ENCODE results near the gene ZNF320. TPM values are rescaled to one million over a fixed set of nuclear protein-coding genes. Genes with fewer than 3 reads are reported as not detected.
"Not testable (repeated sequence)": the region's sequence is repeated elsewhere in the genome, so short reads cannot be mapped to it uniquely, and the experiment has no call there.

The ZNF320 gene
- 10 to 100 TPM in 3 of 4 donors, 1 to 10 TPM in 1; 1.5 to 32.4 (median 20.1) TPM for total RNA-seq

DNA sequence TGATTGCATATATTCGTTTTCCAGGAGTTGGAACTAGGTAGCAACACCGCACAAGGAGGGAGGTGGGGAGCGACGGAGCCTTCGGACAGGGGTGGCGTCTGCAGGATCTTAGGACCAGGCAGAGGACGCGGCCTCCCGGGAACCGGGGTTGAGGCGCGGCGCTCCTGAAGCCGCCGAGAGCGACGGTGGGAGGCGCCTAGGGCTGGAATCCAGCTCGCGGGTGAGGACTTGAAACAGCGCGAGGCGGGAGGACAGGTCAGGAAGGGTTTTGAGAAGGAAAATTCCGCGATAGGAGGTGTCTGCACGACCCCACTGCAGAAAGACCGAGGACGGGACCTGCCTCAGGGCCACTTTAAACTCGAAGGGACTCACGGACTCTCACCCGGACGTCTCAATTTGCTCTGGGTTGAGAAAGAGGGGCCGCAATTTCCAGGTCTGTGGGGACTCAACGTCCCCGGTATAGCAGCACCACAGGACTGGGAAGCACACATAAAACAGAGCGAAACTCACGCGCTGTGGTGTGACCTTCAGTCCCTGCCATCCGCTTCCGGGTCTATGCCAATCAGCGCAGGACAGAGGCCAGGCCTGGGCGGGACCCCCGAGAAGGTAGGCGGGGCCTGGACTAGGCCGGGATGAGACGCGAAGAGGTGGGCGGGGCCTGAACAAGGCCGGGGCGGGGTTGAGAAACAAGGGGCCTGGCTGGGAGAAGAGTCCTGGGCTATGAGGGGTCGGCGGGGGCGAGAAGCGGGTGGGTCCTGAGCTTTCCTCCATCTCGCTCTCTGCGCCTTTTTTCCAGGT, at the start of gene ZNF320:
ZNF320 (minus strand) TSS at position 498 of the 798 bp plus-strand sequence. CDS start 7,380 bp downstream, outside the sequence.
- TF ChIP-seq EP300 (IDR thresholded peaks at IDR 0.05) (peak; percentile 45 to 85), POLR2A (IDR thresholded peaks at IDR 0.05) (peak in 1 of 2 donors; percentile 52)
- TF ChIP-seq, protein P1, sequence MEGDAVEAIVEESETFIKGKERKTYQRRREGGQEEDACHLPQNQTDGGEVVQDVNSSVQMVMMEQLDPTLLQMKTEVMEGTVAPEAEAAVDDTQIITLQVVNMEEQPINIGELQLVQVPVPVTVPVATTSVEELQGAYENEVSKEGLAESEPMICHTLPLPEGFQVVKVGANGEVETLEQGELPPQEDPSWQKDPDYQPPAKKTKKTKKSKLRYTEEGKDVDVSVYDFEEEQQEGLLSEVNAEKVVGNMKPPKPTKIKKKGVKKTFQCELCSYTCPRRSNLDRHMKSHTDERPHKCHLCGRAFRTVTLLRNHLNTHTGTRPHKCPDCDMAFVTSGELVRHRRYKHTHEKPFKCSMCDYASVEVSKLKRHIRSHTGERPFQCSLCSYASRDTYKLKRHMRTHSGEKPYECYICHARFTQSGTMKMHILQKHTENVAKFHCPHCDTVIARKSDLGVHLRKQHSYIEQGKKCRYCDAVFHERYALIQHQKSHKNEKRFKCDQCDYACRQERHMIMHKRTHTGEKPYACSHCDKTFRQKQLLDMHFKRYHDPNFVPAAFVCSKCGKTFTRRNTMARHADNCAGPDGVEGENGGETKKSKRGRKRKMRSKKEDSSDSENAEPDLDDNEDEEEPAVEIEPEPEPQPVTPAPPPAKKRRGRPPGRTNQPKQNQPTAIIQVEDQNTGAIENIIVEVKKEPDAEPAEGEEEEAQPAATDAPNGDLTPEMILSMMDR (IDR thresholded peaks at IDR 0.05), result no peak
- WGBS, 2 donors, result 0 to 3% methylated on average over 43 to 51 of the region's 56 CpGs
- no peaks in the 10 kb centered on the region for H3K9me3 ChIP-seq
- H3K27me3 ChIP-seq, result no peaks in the 10 kb centered on the region
- peaks cover 0 to 20% (median 9%) of the 10 kb centered on the region in 4 donors for H3K4me1 ChIP-seq
- peak within 1 kb of the TSS; percentile 83 to 93 (median 86) for H3K27ac ChIP-seq
- H3K36me3 ChIP-seq, result peaks cover 0 to 29% (median 0%) of the 10 kb centered on the region in 3 donors
- H3K4me3 ChIP-seq, result peak within 1 kb of the TSS; percentile 64 to 91 (median 78)
- DNase-seq (ENCODE audit: low spot score in 2 of 2), result peak; percentile 97 to 98

DNA sequence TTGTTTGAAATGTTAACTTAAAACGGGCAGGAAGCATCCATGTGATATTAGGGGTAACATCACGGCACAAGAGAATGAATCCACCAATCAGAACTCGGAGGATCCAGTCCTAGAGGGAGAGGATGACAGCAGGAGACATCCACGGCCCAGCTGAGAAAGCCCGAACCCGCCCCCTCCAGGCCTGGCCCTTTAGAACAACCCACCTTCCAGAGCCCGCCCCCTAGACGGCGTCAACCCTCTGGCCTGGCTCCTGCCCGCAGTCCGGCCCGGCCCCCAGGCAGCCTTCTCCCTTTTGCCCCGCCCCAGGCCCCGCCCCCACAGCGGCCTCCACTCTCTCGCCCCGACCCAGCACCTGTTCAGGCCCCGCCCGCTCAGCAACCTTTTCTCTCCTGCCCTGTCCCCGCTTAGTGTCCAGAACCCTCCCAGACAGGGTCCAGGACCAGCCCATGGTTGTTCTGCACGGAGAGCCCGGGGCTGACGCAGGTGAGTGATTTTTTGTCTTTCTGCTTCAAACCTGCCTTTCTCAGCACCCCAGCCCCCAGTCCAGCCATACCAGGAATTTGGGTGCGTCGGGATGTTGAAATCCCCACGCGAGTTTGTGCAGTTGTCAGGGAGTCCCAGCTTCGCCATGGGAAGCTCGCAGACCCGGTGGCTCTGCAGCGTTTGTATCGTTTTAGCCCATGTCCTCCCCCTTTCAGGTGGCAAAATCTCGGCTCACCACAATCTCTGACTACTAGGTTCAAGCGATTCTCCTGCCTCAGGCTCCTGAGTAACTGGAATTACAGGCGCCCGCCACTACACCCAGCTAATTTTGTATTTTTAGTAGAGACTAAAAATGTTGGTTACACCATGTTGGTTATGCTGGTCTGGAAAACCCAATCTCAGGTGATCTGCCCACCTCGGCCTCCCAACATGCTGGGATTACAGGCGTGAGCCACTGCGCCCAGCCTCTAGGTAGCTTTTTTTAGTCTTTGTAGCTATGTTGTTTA, 49.2 kb upstream of the ZNF320 start:
- TF ChIP-seq, protein P1 (IDR thresholded peaks at IDR 0.05), result no peak
- TF ChIP-seq POLR2A (IDR thresholded peaks at IDR 0.05), result no peak
- no peak for TF ChIP-seq EP300 (IDR thresholded peaks at IDR 0.05)
- H3K4me3 ChIP-seq, result no peak overlapping the region
- 33 to 35% methylated on average over 36 to 39 of the region's 39 CpGs for WGBS, 2 donors
- no peaks in the 10 kb centered on the region for H3K27me3 ChIP-seq
- peaks cover 0 to 9% (median 3%) of the 10 kb centered on the region in 4 donors for H3K4me1 ChIP-seq
- peaks cover 0 to 61% (median 21%) of the 10 kb centered on the region in 4 donors for H3K9me3 ChIP-seq
- peaks cover 11 to 34% (median 14%) of the 10 kb centered on the region in 3 donors for H3K36me3 ChIP-seq
- DNase-seq (ENCODE audit: low spot score in 2 of 2), result no peak
- H3K27ac ChIP-seq, result no peak overlapping the region

DNA sequence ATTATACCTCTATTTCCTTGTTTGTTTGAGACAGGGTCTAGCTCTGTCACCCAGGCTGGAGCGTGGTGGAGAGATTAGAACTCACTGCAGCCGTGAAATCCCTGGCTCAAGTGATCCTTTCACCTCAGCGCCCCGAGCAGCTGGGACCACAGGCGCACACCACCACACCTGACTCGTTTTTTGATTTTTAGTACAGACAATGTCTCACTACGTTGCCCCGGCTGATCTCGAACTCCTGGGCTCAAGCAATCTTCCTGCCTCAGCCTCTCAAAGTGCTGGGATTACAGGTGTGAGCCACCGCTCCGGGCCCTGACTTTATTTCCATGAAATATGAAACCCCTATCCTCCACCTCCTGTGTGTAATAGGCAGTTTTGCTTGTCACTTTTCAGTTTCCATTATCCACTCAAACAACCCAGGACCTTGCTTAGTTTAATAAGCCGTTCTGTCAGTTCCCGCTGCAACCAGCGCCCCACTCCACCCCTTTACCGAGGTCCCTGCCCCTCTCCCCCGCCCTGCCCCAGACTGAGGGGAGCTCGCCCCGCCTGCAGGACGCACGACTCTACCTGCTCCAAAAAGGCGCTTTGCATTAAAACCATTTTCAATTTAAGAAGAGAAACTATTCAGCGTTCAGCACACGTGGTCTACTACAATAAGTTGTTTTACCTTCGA, 48.4 kb upstream of the ZNF320 start:
- Histone ChIP-seq H3K4me3 (no peak overlapping the region), H3K4me1 (peaks cover 0 to 17% (median 4%) of the 10 kb centered on the region in 4 donors), H3K9me3 (peaks cover 0 to 52% (median 20%) of the 10 kb centered on the region in 4 donors), H3K27ac (no peak overlapping the region), H3K36me3 (peaks cover 4 to 26% (median 6%) of the 10 kb centered on the region in 3 donors), H3K27me3 (no peaks in the 10 kb centered on the region)
- TF ChIP-seq, protein P1 (IDR thresholded peaks at IDR 0.05), result no peak
- TF ChIP-seq EP300 (IDR thresholded peaks at IDR 0.05), result no peak
- TF ChIP-seq POLR2A (IDR thresholded peaks at IDR 0.05), result no peak
- 59 to 61% methylated on average over 24 of the region's 24 CpGs for WGBS, 2 donors
- DNase-seq (ENCODE audit: low spot score in 2 of 2), result no peak

DNA sequence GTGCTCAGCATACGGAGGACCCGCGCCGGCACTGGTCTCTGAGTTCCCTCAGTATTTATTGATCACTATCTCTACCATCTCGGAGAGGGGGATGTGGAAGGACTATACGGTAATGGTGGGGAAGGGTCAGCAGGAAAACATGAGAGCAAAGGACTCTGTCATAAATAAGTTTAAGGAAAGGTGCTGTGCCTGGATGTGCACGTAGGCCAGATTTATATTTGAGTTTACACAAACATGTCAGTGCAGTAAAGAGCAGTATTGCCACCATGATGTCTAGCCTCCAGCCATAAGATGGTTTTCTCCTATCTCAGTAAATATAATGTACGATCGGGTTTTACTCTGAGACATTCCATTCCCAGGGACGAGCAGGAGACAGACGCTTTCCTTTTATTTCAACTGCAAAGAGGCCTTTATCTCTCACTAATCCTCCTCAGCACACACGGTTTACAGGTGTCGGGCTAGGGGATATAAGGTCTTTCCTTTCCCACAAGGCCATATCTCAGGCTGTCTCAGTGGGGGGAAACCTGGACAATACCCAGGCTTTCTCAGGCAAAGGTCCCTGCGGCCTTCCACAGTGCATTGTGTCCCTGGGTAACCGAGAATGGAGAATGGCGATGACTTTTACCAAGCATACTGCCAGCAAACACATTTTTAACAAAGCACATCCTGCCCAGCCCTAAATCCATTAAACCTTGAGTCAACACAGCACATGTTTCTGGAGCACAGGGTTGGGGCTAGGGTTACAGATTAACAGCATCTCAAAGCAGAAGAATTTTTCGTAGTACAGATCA, 47.5 kb upstream of the ZNF320 start:
- H3K27me3 ChIP-seq; DNase-seq (ENCODE audit: low spot score in 2 of 2); H3K4me3 ChIP-seq; H3K27ac ChIP-seq: not testable (repeated sequence)
- Histone ChIP-seq H3K4me1 (peaks cover 0 to 17% (median 4%) of the 10 kb centered on the region in 4 donors), H3K9me3 (peaks cover 0 to 44% (median 15%) of the 10 kb centered on the region in 4 donors), H3K36me3 (peaks cover 0 to 17% (median 0%) of the 10 kb centered on the region in 3 donors)
- 74 to 80% methylated on average over 17 of the region's 17 CpGs for WGBS, 2 donors
